ENCODE measurements around the gene HHAT. TPM values are rescaled to one million over a fixed set of nuclear protein-coding genes. Genes with fewer than 3 reads are reported as not detected.

HHAT gene
- total and polyA plus RNA-seq, 2 of the 13 experiments (the other 11 are each of a cell fraction or from before 2014, with no cell fraction given), result 2.6 to 4.9 TPM

- Histone ChIP-seq H3K36me3 (replicated peaks in 1 of 2; ENCODE audit: control insufficient read depth in 1 of 2, insufficient read depth in 2 of 2, low read length in 2 of 2) (no peaks in the 10 kb centered on the region), H4K20me1 (ENCODE audit: insufficient read depth, low read length) (no peaks in the 10 kb centered on the region), H3K9ac (ENCODE audit: insufficient read depth, low read depth, low read length) (no peak overlapping the region), H3K4me3 (replicated peaks in 1 of 3; ENCODE audit: insufficient read depth in 1 of 3, low read depth in 2 of 3, low read length in 3 of 3) (no peak overlapping the region), H3K4me2 (ENCODE audit: low read depth, low read length) (no peak overlapping the region), H3K9me3 (ENCODE audit: low read length) (no peaks in the 10 kb centered on the region), H3K27ac (ENCODE audit: extremely low read length, insufficient read depth, low read length) (no peak overlapping the region), H2AFZ (ENCODE audit: low read length) (no peak overlapping the region), H3K79me2 (ENCODE audit: insufficient read depth, low read length) (no peaks in the 10 kb centered on the region), H3K27me3 (ENCODE audit: control insufficient read depth in 1 of 2, insufficient read depth in 2 of 2, low read length in 2 of 2) (no peaks in the 10 kb centered on the region), H3K4me1 (ENCODE audit: insufficient read depth, low read length) (no peaks in the 10 kb centered on the region)
- intact Hi-C loops (cut with micrococcal nuclease; ENCODE audit: unreplicated experiment), result no loop called here
- ATAC-seq (no peak), FAIRE-seq (no peak), DNase-seq (ENCODE audit: low spot score) (no peak)
- ChIA-PET CTCF (ENCODE audit: low intra/inter-chr PET ratio, low total read pairs) (no interaction called here), POLR2A (no interaction called here)
- BruUV-seq (replicated peaks), result no TSS peak
- TF ChIP-seq RFXAP (CRISPR knock-in tag; IDR thresholded peaks at IDR 0.05; ENCODE audit: borderline replicate concordance) (no peak), MBD4 (IDR thresholded peaks at IDR 0.05; ENCODE audit: borderline replicate concordance, low read length) (no peak), ZKSCAN1 (IDR thresholded peaks at IDR 0.05; ENCODE audit: low read length) (no peak), KLF11 (CRISPR knock-in tag; IDR thresholded peaks at IDR 0.05) (no peak), ZNF616 (CRISPR knock-in tag; IDR thresholded peaks at IDR 0.05; ENCODE audit: low read depth) (no peak)
- in situ Hi-C loops (cut with HindIII; ENCODE audit: extremely low pct_ligation_motif_present, low pct_unique_long_range_greater_than_20kb), result no loop called here
- WGBS (ENCODE audit: low lambda C conversion rate), result 56% methylated on average over 1 of the region's 1 CpG
Observed at GRCh38 chr1:210476730-210477129, 148.0 kb downstream of the HHAT start.

DNA sequence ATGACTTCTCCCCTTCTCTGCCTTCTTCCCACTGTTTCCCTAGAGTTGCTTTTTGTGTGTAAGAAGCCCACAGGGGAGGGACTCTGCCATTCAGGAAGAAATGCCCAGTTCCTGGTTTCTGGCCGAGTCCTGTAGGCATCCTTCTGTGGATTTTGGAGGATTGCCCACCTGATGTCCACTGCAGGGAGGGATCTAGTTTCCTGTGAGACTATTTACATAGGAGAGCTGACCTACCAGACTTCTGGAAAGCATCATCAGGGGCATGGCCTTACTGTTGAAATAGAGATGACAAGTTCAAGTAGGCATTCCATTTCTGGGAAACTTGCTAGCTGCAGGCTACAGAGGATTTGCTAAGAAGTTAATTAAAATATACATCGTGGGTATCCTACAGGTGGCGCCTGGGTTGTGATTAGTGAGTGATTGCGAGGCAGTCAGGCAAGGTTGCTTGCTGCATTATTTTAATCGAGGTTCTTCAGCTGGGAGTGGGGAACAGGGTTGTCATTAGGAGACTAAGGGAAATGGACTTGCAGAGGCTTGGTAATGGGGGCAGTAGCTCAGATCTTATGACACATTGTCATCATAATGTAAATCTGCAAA, 148.7 kb downstream of the HHAT start:
- Histone ChIP-seq H4K20me1 (ENCODE audit: insufficient read depth, low read length) (no peaks in the 10 kb centered on the region), H3K9ac (ENCODE audit: insufficient read depth, low read depth, low read length) (no peak overlapping the region), H2AFZ (ENCODE audit: low read length) (no peak overlapping the region), H3K36me3 (replicated peaks in 1 of 2; ENCODE audit: control insufficient read depth in 1 of 2, insufficient read depth in 2 of 2, low read length in 2 of 2) (no peaks in the 10 kb centered on the region), H3K4me1 (ENCODE audit: insufficient read depth, low read length) (no peaks in the 10 kb centered on the region), H3K27ac (ENCODE audit: extremely low read length, insufficient read depth, low read length) (no peak overlapping the region), H3K4me2 (ENCODE audit: low read depth, low read length) (no peak overlapping the region), H3K27me3 (ENCODE audit: control insufficient read depth in 1 of 2, insufficient read depth in 2 of 2, low read length in 2 of 2) (no peaks in the 10 kb centered on the region), H3K4me3 (replicated peaks in 1 of 3; ENCODE audit: insufficient read depth in 1 of 3, low read depth in 2 of 3, low read length in 3 of 3) (no peak overlapping the region), H3K79me2 (ENCODE audit: insufficient read depth, low read length) (no peaks in the 10 kb centered on the region), H3K9me3 (ENCODE audit: low read length) (no peaks in the 10 kb centered on the region)
- intact Hi-C loops (cut with micrococcal nuclease; ENCODE audit: unreplicated experiment), result no loop called here
- FAIRE-seq (no peak), ATAC-seq (no peak), DNase-seq (ENCODE audit: low spot score) (no peak)
- TF ChIP-seq TBX3 (IDR thresholded peaks at IDR 0.05; ENCODE audit: borderline replicate concordance) (no peak), ATF1 (CRISPR knock-in tag; IDR thresholded peaks at IDR 0.05) (no peak), LRRFIP1 (CRISPR knock-in tag; conservative IDR thresholded peaks at IDR 0.05) (no peak), ZMAT5 (CRISPR knock-in tag; IDR thresholded peaks at IDR 0.05; ENCODE audit: borderline replicate concordance, low read depth) (no peak), TBL1XR1 (IDR thresholded peaks at IDR 0.05; ENCODE audit: borderline replicate concordance, low read length, partially characterized antibody) (no peak), BRD4 (CRISPR knock-in tag; IDR thresholded peaks at IDR 0.05) (no peak), PTBP1 (IDR thresholded peaks at IDR 0.05; ENCODE audit: low read depth, low read length, poor library complexity, severe bottlenecking) (no peak), FOXJ3 (CRISPR knock-in tag; IDR thresholded peaks at IDR 0.05; ENCODE audit: borderline replicate concordance) (no peak), ZNF616 (CRISPR knock-in tag; IDR thresholded peaks at IDR 0.05; ENCODE audit: low read depth) (no peak), CCDC6 (CRISPR knock-in tag; IDR thresholded peaks at IDR 0.05) (no peak), IKZF1 (IDR thresholded peaks at IDR 0.05) (no peak), SIN3A (IDR thresholded peaks at IDR 0.05; ENCODE audit: borderline replicate concordance, low read depth, low read length) (no peak)
- CTCF ChIA-PET (ENCODE audit: low intra/inter-chr PET ratio, low total read pairs), result no interaction called here
- POLR2A ChIA-PET, result no interaction called here
- WGBS (ENCODE audit: low lambda C conversion rate), result 44% methylated on average over 5 of the region's 5 CpGs
- in situ Hi-C loops (cut with HindIII; ENCODE audit: extremely low pct_ligation_motif_present, low pct_unique_long_range_greater_than_20kb), result no loop called here
- no TSS peak for BruUV-seq (replicated peaks)
